Hippocampal formation (tissue), 2 donors: ENCODE measurements around the gene PLAAT3.
"Not testable (repeated sequence)": the region's sequence is repeated elsewhere in the genome, so short reads cannot be mapped to it uniquely, and the experiment has no call there.

Experiments
- DNase-seq, 2 donors: peaks; one replicate each; lab custom pipeline; 2025; lab: John Stamatoyannopoulos, UW

The PLAAT3 gene

GRCh38 chr11:63609536-63609935, 4.7 kb downstream of the PLAAT3 start:
- DNase-seq, result peak; percentile 46 to 64

GRCh38 chr11:63608353-63609345, 5.6 kb downstream of the PLAAT3 start:
- DNase-seq, result no peak

GRCh38 chr11:63603180-63603518, 11.1 kb downstream of the PLAAT3 start:
- DNase-seq, result peak; percentile 77 to 96

- not testable (repeated sequence) for DNase-seq
Observed at GRCh38 chr11:63602290-63603179, 11.7 kb downstream of the PLAAT3 start.

GRCh38 chr11:63599211-63600122, 14.8 kb downstream of the PLAAT3 start:
- peak; percentile 31 to 71 for DNase-seq

DNA sequence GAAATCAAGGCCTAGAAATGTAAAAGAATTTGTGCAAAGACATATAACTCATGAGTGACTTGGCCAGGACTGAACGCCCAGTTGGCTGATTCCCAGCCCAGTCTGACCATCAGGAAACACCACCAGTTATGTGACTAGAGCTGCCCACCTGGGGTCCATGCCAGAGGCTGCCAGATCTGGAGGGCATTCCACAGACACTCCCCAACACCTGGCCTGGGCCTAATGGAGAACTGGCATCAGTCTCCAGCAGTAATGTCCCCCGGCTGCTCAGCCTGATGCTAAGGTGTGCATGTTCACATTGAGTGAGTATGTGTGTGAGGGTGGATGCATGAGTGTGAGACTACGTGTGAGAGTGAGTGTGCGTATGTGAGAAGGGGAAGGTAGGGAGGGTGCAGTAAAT, 15.7 kb downstream of the PLAAT3 start:
- no peak for DNase-seq

- DNase-seq, result no peak
Observed at GRCh38 chr11:63595296-63595695, 18.9 kb downstream of the PLAAT3 start.

GRCh38 chr11:63592975-63593395, 21.2 kb downstream of the PLAAT3 start:
- peak; percentile 44 to 74 for DNase-seq

DNA sequence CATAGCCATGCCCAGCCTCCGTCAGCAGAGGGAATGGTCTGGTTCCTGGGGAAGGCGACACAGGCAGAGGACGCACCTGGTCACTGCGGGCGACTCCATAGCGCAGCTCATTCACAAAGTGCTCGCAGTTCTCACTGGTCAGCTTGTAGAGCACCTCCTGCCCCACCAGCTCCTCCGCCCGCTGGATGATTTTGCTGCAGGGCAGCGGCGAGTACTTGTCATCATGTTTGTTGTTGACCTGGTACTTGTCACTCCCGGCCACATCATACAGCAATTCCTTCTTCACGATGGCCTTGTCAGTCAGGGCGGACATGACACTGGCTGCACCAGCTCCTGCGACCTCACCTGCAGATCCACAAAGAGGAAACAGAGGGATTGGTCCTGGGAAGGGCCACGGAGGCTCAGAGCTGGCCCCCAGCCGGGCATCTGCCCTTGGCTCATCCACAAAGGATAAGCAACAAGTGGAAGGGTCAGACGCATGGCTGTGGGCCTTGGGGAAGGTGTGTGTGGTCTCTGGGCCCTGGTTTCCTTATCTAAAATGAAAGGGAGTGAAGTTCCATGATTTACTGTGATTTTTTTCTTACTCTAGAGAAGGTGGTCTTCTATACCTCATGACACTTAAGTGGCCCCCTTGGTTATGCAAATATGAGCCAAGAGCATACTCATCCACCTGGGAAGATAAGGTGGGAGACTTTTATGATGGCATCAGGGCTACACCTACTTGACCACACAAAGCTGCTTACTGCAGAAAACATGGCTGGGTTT, 24.0 kb downstream of the PLAAT3 start:
- DNase-seq, result no peak

DNA sequence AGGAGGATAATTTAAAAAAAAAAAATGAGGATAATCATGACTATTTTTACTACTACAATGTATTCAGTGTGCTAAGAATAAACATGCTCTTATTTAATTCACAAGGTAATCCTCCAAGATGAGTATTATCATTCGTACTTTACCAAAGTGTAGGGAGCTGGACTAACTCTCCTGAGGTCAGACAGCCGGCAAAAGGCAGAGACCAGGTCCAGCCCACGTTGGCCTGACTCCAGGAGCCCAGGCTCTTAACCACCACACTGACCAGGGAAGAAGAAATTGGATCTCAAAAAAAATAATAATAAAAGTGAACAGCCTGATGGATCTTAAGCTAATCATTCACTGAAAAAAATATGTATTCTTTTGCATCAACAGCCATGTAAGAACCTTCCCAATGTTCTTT, 25.2 kb downstream of the PLAAT3 start:
- DNase-seq, result no peak

- no peak for DNase-seq
Observed at GRCh38 chr11:63586451-63587166, 27.6 kb downstream of the PLAAT3 start.

GRCh38 chr11:63583357-63583677, 30.9 kb downstream of the PLAAT3 start:
- peak in 1 of 2 donors; percentile 97 for DNase-seq

DNA sequence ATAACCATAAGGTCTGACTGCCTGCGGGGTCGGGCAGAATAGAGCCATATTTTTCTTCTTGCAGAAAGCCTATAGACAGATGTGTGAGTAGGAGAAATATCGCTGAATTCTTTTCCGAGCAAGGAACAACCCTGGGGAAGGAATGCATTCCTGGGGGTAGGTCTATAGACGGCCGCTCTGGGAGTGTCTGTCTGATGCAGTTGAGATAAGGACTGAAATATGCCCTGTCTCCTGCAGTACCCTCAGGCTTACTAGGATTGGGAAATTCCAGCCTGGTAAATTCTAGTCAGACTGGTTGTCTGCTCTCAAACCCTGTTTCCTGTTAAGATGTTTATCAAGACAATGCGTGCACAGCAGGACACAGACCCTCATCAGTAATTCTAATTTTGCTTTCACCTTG, 33.0 kb downstream of the PLAAT3 start:
- DNase-seq, result not testable (repeated sequence)

DNA sequence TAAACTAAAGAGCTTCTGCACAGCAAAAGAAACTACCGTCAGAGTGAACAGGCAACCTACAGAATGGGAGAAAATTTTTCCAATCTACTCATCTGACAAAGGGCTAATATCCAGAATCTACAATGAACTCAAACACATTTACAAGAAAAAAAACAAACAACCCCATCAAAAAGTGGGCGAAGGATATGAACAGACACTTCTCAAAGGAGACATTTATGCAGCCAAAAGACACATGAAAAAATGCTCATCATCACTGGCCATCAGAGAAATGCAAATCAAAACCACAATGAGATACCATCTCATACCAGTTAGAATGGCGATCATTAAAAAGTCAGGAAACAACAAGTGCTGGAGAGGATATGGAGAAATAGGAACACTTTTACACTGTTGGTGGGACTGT, 35.4 kb downstream of the PLAAT3 start:
- not testable (repeated sequence) for DNase-seq

GRCh38 chr11:63574856-63575602, 39.2 kb downstream of the PLAAT3 start:
- no peak for DNase-seq

- DNase-seq, result peak in 1 of 2 donors; percentile 46
Observed at GRCh38 chr11:63573881-63574855, 40.1 kb downstream of the PLAAT3 start.

DNA sequence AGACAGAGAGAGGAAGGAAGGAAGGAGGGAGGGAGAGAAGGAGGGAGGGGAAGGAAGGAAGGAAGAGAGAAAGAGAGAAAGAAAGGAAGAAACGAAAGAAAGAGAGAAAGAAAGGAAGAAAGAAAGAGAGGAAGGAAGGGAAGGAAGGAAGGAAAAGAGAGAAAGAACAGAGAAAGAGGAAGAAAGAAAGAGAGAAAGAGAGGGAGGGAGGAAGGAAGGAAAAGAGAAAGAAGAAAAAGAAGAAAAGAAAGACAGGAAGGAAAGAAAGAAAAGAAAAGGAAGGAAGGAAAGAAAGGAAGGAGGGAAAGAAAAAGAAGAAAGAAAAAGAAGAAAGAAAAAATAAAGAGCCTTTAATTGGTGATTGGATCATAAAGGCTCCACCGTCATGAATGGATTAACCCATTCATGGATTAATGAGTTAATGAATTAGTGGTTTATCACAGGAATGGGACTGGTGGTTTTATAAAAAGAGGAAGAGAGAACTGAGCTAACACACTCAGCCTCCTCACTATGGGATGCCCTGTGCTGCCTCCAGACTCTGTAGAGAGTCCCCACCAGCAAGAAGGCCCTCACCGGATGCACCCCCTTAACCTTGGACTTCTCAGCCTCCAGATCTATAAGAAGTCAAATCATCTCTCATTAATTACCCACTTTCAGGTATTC, 42.1 kb downstream of the PLAAT3 start:
- DNase-seq, result no peak

- DNase-seq, result no peak
Observed at GRCh38 chr11:63569570-63569969, 44.7 kb downstream of the PLAAT3 start.
